K562 (cell line): ENCODE results near the gene VMP1. TPM values are rescaled to one million over a fixed set of nuclear protein-coding genes. Genes with fewer than 3 reads are reported as not detected.
A peak's percentile ranks its signal among the peaks of the same experiment; 100 is the strongest.

Experiments
- HDAC6 ChIP-seq: IDR thresholded peaks from 2 replicates; pipeline ENCODE4 v1.6.1; 2012; ENCODE audit warnings: low read depth, mild to moderate bottlenecking, control low read depth, inconsistent platforms, low read length, moderate library complexity
- HSF4 ChIP-seq: fragments of 250-450 bp; sonication (Bioruptor Pico); IDR thresholded peaks from 2 replicates; pipeline ENCODE4 v2.1.2; 2022; ENCODE audit warnings: mild to moderate bottlenecking, moderate library complexity, borderline replicate concordance
- KLF16 ChIP-seq: IDR thresholded peaks from 2 replicates; pipeline ENCODE4 v1.6.1; 2016; ENCODE audit warnings: antibody characterized with exemption
- POLR2H ChIP-seq: IDR thresholded peaks from 2 replicates; pipeline ENCODE4 v1.6.1; 2016; ENCODE audit warnings: missing genetic modification characterization, low read depth, mild to moderate bottlenecking, control low read depth, missing compliant biosample characterization, moderate library complexity
- PTTG1 ChIP-seq: fragments of 450-650 bp; IDR thresholded peaks from 2 replicates; pipeline ENCODE4 v1.6.1; 2016; ENCODE audit warnings: low read depth, mild to moderate bottlenecking, missing genetic modification characterization, missing compliant biosample characterization
- SAP30 ChIP-seq: fragments of 200-600 bp; sonication (generic); IDR thresholded peaks from 2 replicates; pipeline ENCODE4 v1.6.1; 2012; ENCODE audit warnings: borderline replicate concordance, low read depth, mild to moderate bottlenecking, moderate library complexity, low read length, control low read depth, inconsistent platforms; ENCODE audit not compliant: insufficient read depth, poor library complexity, severe bottlenecking
- SMARCA4 ChIP-seq: fragments of 450-650 bp; IDR thresholded peaks from 2 replicates; pipeline ENCODE4 v1.6.1; 2016
- ZNF589 ChIP-seq: fragments of 200-800 bp; sonication (Bioruptor generic); IDR thresholded peaks from 2 replicates; pipeline ENCODE4 v1.6.1; 2016; ENCODE audit warnings: low read depth, missing genetic modification characterization, missing compliant biosample characterization
- polyA plus RNA-seq, 8 experiments: library from polyadenylated mRNA; depleted of rRNA in 4 of 8; stranded (reverse) in 5 of 8; unstranded in 3 of 8; fragments of >200 nt; fragmentation: Nextera tagmentation in 2 of 8; fragmentation: Illumina TruSeq in 1 of 8; extraction: Ambion mirVana in 2 of 8; extraction: Trizol in 1 of 8; gene quantifications; 2 replicates each; pipeline versions ENCODE4 v1.2.1 to v1.2.3, GENCODE V29; 2011 to 2014; ENCODE audit warnings: inconsistent platforms in 1 of 8, missing spikeins in 1 of 8
- total RNA-seq, 7 experiments: library from RNA; depleted of rRNA in 6 of 7; stranded (reverse); fragments of >200 nt in 6 of 7; fragmentation: Illumina TruSeq in 2 of 7; extraction: Trizol in 2 of 7; gene quantifications; 2 replicates each; pipeline versions ENCODE4 v1.2.1 to v1.2.3, GENCODE V29; 2011 to 2021; ENCODE audit warnings: low replicate concordance in 1 of 7
- TF ChIP-seq, protein P1 (sequence below): fragments of 250-450 bp; sonication (Bioruptor Pico); IDR thresholded peaks from 2 replicates; pipeline ENCODE4 v1.4.0; 2020; ENCODE audit warnings: mild to moderate bottlenecking, moderate library complexity
- TF ChIP-seq, protein P2 (sequence below): fragments of 250-450 bp; sonication (Bioruptor Pico); IDR thresholded peaks from 2 replicates; pipeline ENCODE4 v1.8.0; 2021; ENCODE audit warnings: moderate library complexity, mild to moderate bottlenecking, inconsistent platforms
- TF ChIP-seq, protein P3 (sequence below): fragments of 450-650 bp; formaldehyde crosslinking; IDR thresholded peaks from 2 replicates; pipeline ENCODE4 v1.4.0; 2020; ENCODE audit warnings: mild to moderate bottlenecking, moderate library complexity

VMP1 gene
- total and polyA plus RNA-seq, 9 of the 15 experiments (the other 6 are each of a cell fraction or from before 2014, with no cell fraction given) = 123 to 304 (median 151) TPM

DNA sequence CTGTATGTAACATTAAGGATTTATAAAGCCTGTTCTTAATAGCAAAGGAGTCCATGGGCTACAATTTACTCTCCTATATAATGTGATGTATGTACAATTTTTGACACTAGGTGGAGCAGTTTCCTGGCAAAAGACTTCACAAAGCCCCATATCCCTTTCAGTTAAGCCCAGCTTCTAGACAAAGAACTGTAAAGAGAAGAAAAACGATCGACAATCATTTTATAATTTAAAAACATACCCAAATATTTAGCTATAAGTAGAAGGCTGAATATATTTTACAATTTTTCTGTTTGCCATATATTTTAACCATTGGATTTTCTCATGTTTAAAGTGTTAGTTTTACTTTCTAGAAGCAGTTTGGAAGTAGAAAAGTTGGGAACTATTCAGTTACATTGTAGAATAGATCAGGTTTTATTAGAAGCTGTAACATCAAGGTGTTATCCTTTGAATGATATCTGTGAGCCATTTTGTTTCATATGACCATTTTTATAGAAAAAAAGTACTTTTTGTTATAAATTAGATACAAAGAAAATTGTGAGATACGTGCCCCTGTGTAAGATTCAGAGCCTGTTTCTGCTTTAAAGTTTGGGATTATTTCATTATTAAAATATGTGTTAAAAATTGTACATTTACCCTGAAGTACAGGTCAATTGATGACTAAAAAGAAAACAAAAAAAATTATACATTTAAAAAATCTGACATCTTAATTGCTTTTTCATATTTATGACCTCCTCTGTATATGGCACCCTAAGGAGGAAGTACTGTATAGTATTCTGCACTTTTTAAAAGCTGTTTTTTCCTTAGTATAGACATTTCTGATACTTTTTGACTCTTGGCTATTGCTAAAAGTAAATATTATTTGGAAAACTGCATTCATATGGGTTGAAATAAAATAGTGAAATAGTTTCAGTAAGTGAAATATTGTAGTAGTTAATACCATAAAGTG, 46.3 kb downstream of the VMP1 start (continued):
- TF ChIP-seq HSF4 (CRISPR knock-in tag) (no peak), ZNF589 (CRISPR knock-in tag) (no peak), PTTG1 (no peak), KLF16 (no peak), SMARCA4 (no peak), SAP30 (no peak), HDAC6 (no peak), POLR2H (tag) (peak; percentile 59)
- TF ChIP-seq, protein P1, sequence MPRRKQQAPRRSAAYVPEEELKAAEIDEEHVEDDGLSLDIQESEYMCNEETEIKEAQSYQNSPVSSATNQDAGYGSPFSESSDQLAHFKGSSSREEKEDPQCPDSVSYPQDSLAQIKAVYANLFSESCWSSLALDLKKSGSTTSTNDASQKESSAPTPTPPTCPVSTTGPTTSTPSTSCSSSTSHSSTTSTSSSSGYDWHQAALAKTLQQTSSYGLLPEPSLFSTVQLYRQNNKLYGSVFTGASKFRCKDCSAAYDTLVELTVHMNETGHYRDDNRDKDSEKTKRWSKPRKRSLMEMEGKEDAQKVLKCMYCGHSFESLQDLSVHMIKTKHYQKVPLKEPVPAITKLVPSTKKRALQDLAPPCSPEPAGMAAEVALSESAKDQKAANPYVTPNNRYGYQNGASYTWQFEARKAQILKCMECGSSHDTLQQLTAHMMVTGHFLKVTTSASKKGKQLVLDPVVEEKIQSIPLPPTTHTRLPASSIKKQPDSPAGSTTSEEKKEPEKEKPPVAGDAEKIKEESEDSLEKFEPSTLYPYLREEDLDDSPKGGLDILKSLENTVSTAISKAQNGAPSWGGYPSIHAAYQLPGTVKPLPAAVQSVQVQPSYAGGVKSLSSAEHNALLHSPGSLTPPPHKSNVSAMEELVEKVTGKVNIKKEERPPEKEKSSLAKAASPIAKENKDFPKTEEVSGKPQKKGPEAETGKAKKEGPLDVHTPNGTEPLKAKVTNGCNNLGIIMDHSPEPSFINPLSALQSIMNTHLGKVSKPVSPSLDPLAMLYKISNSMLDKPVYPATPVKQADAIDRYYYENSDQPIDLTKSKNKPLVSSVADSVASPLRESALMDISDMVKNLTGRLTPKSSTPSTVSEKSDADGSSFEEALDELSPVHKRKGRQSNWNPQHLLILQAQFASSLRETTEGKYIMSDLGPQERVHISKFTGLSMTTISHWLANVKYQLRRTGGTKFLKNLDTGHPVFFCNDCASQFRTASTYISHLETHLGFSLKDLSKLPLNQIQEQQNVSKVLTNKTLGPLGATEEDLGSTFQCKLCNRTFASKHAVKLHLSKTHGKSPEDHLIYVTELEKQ (CRISPR knock-in tag) = no peak
- TF ChIP-seq, protein P2, sequence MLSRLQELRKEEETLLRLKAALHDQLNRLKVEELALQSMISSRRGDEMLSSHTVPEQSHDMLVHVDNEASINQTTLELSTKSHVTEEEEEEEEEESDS (CRISPR knock-in tag) = no peak
- TF ChIP-seq, protein P3, sequence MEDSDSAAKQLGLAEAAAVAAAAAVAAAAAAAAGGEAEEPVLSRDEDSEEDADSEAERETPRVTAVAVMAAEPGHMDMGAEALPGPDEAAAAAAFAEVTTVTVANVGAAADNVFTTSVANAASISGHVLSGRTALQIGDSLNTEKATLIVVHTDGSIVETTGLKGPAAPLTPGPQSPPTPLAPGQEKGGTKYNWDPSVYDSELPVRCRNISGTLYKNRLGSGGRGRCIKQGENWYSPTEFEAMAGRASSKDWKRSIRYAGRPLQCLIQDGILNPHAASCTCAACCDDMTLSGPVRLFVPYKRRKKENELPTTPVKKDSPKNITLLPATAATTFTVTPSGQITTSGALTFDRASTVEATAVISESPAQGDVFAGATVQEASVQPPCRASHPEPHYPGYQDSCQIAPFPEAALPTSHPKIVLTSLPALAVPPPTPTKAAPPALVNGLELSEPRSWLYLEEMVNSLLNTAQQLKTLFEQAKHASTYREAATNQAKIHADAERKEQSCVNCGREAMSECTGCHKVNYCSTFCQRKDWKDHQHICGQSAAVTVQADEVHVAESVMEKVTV (CRISPR knock-in tag) = peak; percentile 90
